Heart left ventricle (tissue), 16 donors: ENCODE measurements around the gene C21orf91. TPM values are rescaled to one million over a fixed set of nuclear protein-coding genes. Genes with fewer than 3 reads are reported as not detected.

Experiments used
- ATAC-seq, 4 donors: fragments of 200-7000 bp; cut with Tn5 transposase; one replicate each; pipeline ENCODE4 v1.9.1; 2020 to 2022; ENCODE audit warnings: moderate library complexity in 4 of 4, mild to moderate bottlenecking in 3 of 4, moderate number of reproducible peaks in 1 of 4
- DNase-seq, 5 donors: peaks; one replicate each; pipeline ENCODE4 v3.0.0-alpha.2; 2020
- H3K27ac ChIP-seq, 12 donors: fragments of 200-600 bp; sonication (generic) in 4 of 12; one replicate each; pipeline versions ENCODE4 v1.5.0 to v1.8.0; 2016 to 2022; ENCODE audit warnings: mild to moderate bottlenecking in 2 of 12
- H3K27me3 ChIP-seq, 9 donors: fragments of 200-600 bp; sonication (generic) in 2 of 9; one replicate each; pipeline versions ENCODE4 v1.5.1 to v1.8.0; 2016 to 2022; ENCODE audit warnings: mild to moderate bottlenecking in 3 of 9
- H3K36me3 ChIP-seq, 9 donors: fragments of 200-600 bp; sonication (generic) in 2 of 9; one replicate each; pipeline versions ENCODE4 v1.5.0 to v1.8.0; 2018 to 2022; ENCODE audit warnings: mild to moderate bottlenecking in 2 of 9
- H3K4me1 ChIP-seq, 12 donors: fragments of 200-600 bp; sonication (generic) in 4 of 12; one replicate each; pipeline versions ENCODE4 v1.5.0 to v1.8.0; 2016 to 2022; ENCODE audit warnings: mild to moderate bottlenecking in 3 of 12
- H3K4me3 ChIP-seq, 12 donors: fragments of 200-600 bp; sonication (generic) in 4 of 12; one replicate each; pipeline versions ENCODE4 v1.5.0 to v1.8.0; 2017 to 2022; ENCODE audit warnings: mild to moderate bottlenecking in 9 of 12, moderate library complexity in 4 of 12
- H3K9me3 ChIP-seq, 12 donors: fragments of 200-600 bp; sonication (generic) in 4 of 12; one replicate each; pipeline versions ENCODE4 v1.5.0 to v1.8.0; 2016 to 2022; ENCODE audit warnings: mild to moderate bottlenecking in 1 of 12
- POLR2A ChIP-seq, 2 donors: fragments of 450-650 bp; IDR thresholded peaks; one replicate each; pipeline ENCODE4 v1.6.1; 2017; ENCODE audit warnings: antibody characterized with exemption in 2 of 2, mild to moderate bottlenecking in 2 of 2, moderate library complexity in 2 of 2
- WGBS, 4 donors: extraction: QIAGEN DNeasy Blood & Tissue Kit in 2 of 4; methylation state at CpG; one replicate each; pipeline versions ENCODE4 v1.1.5 to v1.1.7; 2013 to 2018; 5-methylcytosine and 5-hydroxymethylcytosine counted together
- intact Hi-C, 10 donors: fragments of 100-400 bp; cut with DNase I; formaldehyde crosslinking; loops; one replicate each; pipeline versions ENCODE4 v1.11.1 to v1.14.2; 2022
- polyA plus RNA-seq, 2 donors: library from polyadenylated mRNA; stranded (reverse); fragments of 200-250 nt; gene quantifications; one replicate each; pipeline ENCODE4 v1.2.3, GENCODE V29; 2013
- total RNA-seq, 9 donors: library from RNA; depleted of rRNA in 2 of 9; stranded (reverse); fragments of >200 nt in 2 of 9; fragmentation: NEBNext Ultra II Directional in 3 of 9; extraction: Animal tissue kit (Norgen Biotek cat#: 25700) in 3 of 9; gene quantifications; one replicate each; pipeline versions ENCODE4 v1.1.0 to v1.2.4, GENCODE V29; 2016 to 2023
- TF ChIP-seq, protein P1 (sequence below), 12 donors: fragments of 200-600 bp; sonication (generic) in 4 of 12; IDR thresholded peaks; one replicate each; pipeline versions ENCODE4 v1.5.0 to v1.8.0; 2018 to 2022; ENCODE audit warnings: antibody characterized with exemption in 12 of 12, mild to moderate bottlenecking in 5 of 12
- donor health status: ischemic (EF 13 %, LVEDD 7.1; RV severe dilation, severe dysfunction).
- donor health status: healthy with polysubstance abuse.
- donor health status: DM: no; HTN: yes; CAD: no.
- donor health status: DM: no; HTN: no; CAD: no.
- donor health status: ischemic (EF 25% LVEDD 6.9; RV normal size, moderate dysfunction).
- donor health status: ischemic (EF 25% LVEDD 5.7; RV mildly dilated, moderate dysfunction).
- donor health status: healthy.
- donor health status: DM: yes; HTN: yes; CAD: no.
- donor health status: ischemic (EF 35%, LVEDD 5.7; RV mildly dilated, moderate dysfunction).
- donor health status: nonischemic (EF 11% LVEDD 7.7; RV severe dilation, severe dysfunction).
- donor health status: DM: yes; HTN: yes; CAD: no.
- donor health status: PGD.
- donor health status: ischemic (EF 29% LVEDD 5.4; RV normal size, mild dysfunction).
- donor health status: nonischemic (EF 23%, LVEDD 6.1; RV moderate dilation, normal function).

The C21orf91 gene
- total and polyA plus RNA-seq, 11 donors = 2.2 to 21.2 (median 9.3) TPM

DNA sequence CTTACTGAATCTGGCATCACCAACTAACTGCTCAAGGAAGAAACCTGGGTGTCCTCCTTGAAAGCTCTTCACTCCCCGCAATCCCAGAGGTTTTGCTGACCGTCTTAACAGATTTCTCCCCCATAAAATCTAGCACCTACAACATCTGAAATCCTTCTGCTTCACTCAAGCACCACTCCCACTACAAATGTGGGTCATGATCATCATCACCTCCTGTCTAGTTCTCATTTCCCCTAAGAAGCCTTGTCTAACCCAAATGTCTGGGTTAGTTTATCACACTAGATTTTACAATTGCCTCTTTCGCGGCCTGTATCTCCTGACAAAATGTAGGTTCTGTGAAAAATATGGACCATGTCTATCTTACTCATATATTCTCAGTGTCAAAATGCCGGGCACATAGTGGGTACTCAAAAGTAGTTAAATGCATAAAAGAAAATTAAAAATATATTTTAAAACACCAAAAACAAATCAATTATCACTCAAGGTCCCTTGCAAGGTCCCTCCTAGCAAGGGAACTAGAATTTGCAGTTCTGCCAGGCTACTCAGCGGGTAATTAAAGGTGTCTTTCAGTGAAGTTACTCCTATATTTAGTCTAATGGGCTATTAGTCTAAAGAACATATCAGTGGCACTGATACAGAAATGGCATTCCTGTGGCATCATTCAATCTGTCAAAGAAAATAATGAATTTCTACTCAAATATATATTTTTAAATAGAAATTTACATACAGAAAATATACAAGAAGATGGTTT, 19.6 kb downstream of the C21orf91 start:
- no peak overlapping the region for H3K27ac ChIP-seq
- peaks cover 0 to 19% (median 12%) of the 10 kb centered on the region in 9 donors for H3K36me3 ChIP-seq
- DNase-seq (no peak), ATAC-seq (no peak)
- H3K4me3 ChIP-seq = no peak overlapping the region
- H3K27me3 ChIP-seq = no peaks in the 10 kb centered on the region
- peaks cover 0 to 58% (median 19%) of the 10 kb centered on the region in 12 donors for H3K4me1 ChIP-seq
- WGBS, 4 donors = 91 to 96% (median 93%) methylated on average over 6 of the region's 6 CpGs
- peaks cover 0 to 5% (median 0%) of the 10 kb centered on the region in 12 donors for H3K9me3 ChIP-seq
- intact Hi-C loops = loop anchor here in 1 of 10 donors (10.0 kb wide), 1 partner anchor 115 kb away; no protein-coding TSS in a partner anchor
- no peak for TF ChIP-seq POLR2A (IDR thresholded peaks at IDR 0.05)
- TF ChIP-seq, protein P1, sequence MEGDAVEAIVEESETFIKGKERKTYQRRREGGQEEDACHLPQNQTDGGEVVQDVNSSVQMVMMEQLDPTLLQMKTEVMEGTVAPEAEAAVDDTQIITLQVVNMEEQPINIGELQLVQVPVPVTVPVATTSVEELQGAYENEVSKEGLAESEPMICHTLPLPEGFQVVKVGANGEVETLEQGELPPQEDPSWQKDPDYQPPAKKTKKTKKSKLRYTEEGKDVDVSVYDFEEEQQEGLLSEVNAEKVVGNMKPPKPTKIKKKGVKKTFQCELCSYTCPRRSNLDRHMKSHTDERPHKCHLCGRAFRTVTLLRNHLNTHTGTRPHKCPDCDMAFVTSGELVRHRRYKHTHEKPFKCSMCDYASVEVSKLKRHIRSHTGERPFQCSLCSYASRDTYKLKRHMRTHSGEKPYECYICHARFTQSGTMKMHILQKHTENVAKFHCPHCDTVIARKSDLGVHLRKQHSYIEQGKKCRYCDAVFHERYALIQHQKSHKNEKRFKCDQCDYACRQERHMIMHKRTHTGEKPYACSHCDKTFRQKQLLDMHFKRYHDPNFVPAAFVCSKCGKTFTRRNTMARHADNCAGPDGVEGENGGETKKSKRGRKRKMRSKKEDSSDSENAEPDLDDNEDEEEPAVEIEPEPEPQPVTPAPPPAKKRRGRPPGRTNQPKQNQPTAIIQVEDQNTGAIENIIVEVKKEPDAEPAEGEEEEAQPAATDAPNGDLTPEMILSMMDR (IDR thresholded peaks at IDR 0.05) = no peak

DNA sequence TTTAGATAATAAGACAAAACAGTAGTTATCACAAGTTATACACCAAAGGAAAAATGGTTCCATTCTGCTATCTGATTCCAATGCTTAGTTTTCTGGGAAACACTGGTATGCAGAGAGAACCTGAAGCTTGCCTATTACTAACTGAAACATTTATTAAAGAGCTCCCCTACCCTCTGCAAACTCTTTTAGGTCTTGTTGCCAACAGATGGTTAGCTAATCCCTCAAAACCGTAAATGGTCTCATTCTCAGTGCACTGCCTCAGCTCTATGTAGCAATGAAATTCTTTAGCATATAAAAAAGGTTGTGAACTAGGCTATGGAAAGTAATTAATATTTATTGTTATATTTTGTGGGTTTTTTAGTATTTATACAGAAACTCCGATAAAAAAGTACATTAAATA, 20.4 kb downstream of the C21orf91 start:
- H3K27me3 ChIP-seq = no peaks in the 10 kb centered on the region
- H3K36me3 ChIP-seq = peaks cover 0 to 19% (median 12%) of the 10 kb centered on the region in 9 donors
- intact Hi-C loops = loop anchor here in 1 of 10 donors (10.0 kb wide), 1 partner anchor 114 kb away; no protein-coding TSS in a partner anchor
- no peak overlapping the region for H3K27ac ChIP-seq
- H3K9me3 ChIP-seq = peaks cover 0 to 5% (median 0%) of the 10 kb centered on the region in 12 donors
- DNase-seq (no peak), ATAC-seq (peak in 1 of 4 donors; percentile 42)
- TF ChIP-seq, protein P1 (IDR thresholded peaks at IDR 0.05) = no peak
- TF ChIP-seq POLR2A (IDR thresholded peaks at IDR 0.05) = no peak
- H3K4me1 ChIP-seq = peaks cover 0 to 57% (median 19%) of the 10 kb centered on the region in 12 donors
- 76 to 85% (median 83%) methylated on average over 2 of the region's 2 CpGs for WGBS, 4 donors
- no peak overlapping the region for H3K4me3 ChIP-seq

DNA sequence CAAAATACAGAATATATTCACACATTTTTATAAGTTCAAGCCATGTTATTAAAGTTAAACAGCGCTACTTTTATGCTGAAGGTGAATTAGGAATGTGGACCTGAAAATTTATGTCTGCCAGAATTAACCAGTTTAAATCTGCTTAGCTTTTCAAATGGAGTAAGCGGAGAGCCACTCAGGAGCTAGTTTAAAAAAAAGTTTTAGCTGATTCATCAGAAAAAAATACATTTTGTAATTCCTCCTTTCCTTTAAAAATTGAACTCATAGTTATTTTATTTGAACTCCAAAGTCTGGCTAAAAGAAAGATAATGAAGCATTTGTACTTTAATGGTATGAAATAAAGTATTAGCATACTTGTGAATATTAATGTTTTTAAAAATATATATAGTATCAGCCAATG, 21.2 kb downstream of the C21orf91 start:
- intact Hi-C loops = loop anchor here in 1 of 10 donors (10.0 kb wide), 1 partner anchor 113 kb away; no protein-coding TSS in a partner anchor
- no peak for DNase-seq
- peaks cover 0 to 21% (median 12%) of the 10 kb centered on the region in 9 donors for H3K36me3 ChIP-seq
- H3K4me3 ChIP-seq = no peak overlapping the region
- H3K4me1 ChIP-seq = peaks cover 0 to 55% (median 16%) of the 10 kb centered on the region in 12 donors
- WGBS, 4 donors = 94 to 96% (median 96%) methylated on average over 2 of the region's 2 CpGs
- ATAC-seq = no peak
- no peak overlapping the region for H3K27ac ChIP-seq
- TF ChIP-seq POLR2A (IDR thresholded peaks at IDR 0.05) = no peak
- TF ChIP-seq, protein P1 (IDR thresholded peaks at IDR 0.05) = no peak
- peaks cover 0 to 5% (median 0%) of the 10 kb centered on the region in 12 donors for H3K9me3 ChIP-seq
- H3K27me3 ChIP-seq = no peaks in the 10 kb centered on the region

DNA sequence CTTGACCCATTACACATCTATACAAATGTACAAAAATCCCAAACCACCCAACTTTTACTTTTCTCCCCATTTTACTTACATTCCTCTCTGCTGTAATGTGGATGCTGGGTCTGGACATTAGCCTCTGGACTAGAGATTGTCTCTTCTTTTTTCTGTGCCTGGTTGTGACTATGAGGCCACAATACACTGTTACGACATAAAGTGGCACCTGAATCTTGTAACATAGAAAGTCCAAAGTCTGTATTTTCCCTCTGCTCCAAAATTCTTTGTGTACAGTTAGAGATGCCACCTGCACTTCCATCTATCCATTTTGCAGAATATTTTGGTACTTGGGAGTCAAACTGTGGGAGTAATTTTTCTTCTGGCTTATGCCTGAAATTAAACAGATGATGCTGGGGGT, 22.7 kb downstream of the C21orf91 start:
- H3K27me3 ChIP-seq = no peaks in the 10 kb centered on the region
- 85 to 100% (median 97%) methylated on average over 1 of the region's 1 CpG for WGBS, 4 donors
- ATAC-seq (no peak), DNase-seq (no peak)
- peaks cover 0 to 5% (median 0%) of the 10 kb centered on the region in 12 donors for H3K9me3 ChIP-seq
- no peak overlapping the region for H3K27ac ChIP-seq
- peaks cover 0 to 34% (median 17%) of the 10 kb centered on the region in 9 donors for H3K36me3 ChIP-seq
- TF ChIP-seq POLR2A (IDR thresholded peaks at IDR 0.05) = no peak
- TF ChIP-seq, protein P1 (IDR thresholded peaks at IDR 0.05) = no peak
- intact Hi-C loops = loop anchor here in 1 of 10 donors (10.0 kb wide), 1 partner anchor 112 kb away; no protein-coding TSS in a partner anchor
- no peak overlapping the region for H3K4me3 ChIP-seq
- H3K4me1 ChIP-seq = peaks cover 0 to 55% (median 16%) of the 10 kb centered on the region in 12 donors
